NCI-H2196 treated with DMSO at 0.1 percent for 48 hours (cell line): ENCODE data around the gene PPM1N.
"Not testable (repeated sequence)": the region's sequence is repeated elsewhere in the genome, so short reads cannot be mapped to it uniquely, and the experiment has no call there.

Experiments used
- DNase-seq: peaks from one replicate; lab custom pipeline; 2025; ENCODE audit not compliant: unreplicated experiment; lab: John Stamatoyannopoulos, UW

PPM1N gene

DNA sequence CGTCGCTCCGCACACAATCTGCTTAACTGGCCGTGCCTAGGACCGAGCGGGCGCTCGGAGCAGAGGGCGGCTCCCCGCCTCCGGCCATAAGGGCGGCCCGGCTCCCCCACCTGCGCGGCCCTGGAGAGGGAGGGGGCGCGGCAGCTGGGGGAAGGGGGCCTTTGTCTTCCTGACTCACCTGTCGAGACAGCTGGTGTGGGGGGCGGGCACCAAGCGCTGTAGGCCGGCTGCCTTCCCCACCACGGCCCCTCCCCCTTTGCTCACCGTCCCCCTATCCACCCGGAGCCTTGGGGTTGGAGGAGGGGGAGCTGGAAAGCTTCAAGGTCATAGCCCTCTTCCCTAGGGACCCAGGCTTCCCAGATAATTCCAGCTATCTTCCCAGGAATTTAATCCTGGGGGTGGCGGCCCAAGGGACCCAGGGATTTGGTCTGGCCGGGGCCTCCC is 10.2 kb downstream of the PPM1N start:
- DNase-seq: no peak

- DNase-seq: peak; percentile 66
These were observed 10.8 kb downstream of the PPM1N start for GRCh38 chr19:45508861-45509691.

DNA sequence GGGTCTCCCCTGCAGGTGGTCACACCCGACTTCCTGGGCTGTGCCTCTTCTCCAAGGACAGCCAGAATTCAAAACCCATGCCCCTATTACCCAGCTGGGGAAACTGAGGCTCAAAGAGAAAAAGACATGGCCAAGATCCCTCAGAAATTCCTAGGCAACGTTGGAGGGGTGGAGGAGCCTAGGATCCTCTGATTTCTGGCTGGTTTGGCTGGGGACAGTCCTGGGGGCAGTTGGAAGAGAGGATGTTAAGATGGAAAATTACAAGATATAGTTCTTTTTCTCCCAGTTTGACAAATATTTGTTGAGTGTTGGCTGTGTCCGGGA is 11.4 kb downstream of the PPM1N start:
- no peak for DNase-seq

GRCh38 chr19:45510352-45510751 is 12.1 kb downstream of the PPM1N start:
- not testable (repeated sequence) for DNase-seq

DNA sequence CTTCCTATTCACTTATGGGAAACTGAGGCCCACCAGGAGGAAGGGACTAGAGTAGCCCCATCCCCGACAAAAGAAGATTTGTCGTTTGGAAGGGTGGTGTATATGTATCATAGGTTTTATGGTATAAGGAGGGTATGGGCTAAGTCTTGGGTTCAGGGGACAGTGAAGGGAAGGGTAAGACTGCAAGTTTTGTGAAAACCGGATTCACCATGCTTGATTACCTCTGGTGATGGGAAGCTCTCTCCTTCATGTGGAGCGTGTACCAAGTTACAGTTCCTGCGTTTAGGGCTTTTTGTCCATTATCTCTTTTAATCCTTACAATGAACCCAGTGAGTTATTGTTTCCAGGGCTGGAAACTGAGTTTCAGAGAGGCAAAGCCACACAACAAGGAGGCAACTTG is 12.8 kb downstream of the PPM1N start:
- DNase-seq: no peak

DNA sequence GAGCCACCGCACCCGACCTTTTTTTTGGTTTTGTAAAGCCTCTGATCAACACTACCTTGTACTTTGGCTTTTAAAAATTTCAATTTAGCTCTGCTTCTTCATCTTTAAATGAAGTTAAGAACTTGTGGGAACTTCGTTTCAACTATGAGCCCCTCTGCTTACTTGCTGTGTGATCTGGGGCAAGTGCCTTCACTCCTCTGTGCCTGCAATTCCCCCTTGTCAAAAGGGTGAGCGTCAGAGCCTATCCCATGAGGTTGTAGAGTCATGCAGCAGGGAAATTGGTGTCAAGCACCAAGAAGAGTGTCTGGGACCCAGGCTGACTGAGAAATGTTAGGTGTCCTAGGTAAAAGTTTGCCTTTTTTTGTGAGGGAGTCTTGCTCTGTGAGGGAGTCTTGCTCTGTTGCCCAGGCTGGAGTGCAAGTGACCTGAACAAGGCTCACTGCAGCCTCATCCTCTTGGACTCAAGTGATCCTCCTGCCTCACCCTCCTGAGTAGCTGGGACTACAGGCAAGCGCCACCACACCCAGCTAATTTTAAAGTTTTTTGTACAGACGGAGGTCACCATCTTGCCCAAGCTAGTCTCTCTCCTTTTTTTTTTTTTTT is 14.7 kb downstream of the PPM1N start:
- DNase-seq: no peak

GRCh38 chr19:45514376-45515051 is 16.3 kb downstream of the PPM1N start:
- DNase-seq: no peak

DNA sequence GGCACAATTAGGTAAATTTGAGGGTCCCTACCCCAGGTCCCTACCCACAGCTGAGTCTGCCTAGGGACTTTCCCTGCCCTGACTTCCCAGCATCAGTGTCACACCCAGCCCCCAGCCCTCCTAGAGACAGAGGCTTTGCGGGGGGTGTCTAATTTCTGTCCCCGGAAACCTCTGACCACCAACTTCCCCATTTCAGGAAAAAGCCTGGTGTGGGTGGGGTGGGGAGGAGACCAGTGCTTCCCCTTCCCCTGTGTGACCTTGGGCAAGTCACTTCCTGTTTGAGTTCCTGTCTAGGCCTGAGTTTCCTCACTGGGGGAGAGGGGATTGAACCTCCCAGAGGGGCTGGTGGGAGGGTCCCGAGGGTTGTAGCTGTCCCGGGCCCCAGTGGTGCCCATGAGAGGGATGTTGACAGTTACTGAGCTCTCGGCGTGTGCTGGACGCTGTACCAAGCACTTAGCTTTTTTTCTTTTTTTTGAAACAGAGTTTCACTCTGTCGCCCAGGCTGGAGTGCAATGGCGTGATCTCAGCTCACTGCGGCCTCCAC is 16.9 kb downstream of the PPM1N start:
- no peak for DNase-seq

DNA sequence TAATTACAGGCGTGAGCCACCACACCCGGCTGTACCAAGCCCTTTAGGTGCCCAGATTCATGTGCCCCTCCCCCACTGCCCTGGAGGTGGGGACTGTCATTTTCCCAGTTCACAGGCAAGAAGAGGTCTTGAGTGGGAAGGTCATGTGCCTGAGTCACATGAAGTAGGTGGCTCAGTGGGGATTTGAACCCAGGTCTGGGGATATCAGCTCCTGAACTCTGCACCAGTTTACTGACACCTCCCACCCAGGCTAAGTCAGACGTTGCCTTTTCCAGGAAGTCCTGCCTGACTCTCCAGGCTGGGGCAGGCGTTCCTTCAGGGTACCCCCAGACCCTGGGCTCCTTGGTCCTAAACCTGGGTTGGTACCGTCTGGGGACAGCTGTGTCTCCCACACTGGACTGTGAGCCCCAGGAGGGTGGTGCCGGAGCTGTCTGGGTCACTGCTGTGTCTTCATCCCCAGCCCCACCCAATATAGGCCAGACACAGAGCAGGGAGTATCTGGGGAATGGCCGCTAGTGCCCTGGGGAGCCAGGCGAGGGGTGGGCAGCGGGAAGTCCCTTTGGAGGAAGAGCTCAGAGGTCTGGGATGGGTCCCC is 17.7 kb downstream of the PPM1N start:
- DNase-seq: no peak

DNA sequence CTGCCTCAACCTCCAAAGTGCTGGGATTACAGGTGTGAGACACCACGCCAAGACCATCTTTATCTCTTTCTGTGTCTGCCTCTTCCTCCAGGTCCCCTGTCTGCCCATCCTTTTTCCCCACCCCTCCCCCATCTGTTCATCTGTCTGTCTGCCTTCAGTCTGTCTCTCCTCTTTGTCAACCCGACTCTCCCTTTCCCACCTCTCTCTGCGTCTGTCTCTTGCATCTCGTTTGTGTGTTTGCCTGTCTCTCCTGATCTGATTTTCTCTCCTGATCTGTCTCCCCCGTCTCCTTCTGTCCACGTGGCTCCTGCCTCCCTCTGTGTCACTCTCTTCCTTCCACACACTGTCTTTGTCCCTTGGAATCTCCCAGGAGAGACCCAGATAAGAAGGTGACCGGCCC is 19.0 kb downstream of the PPM1N start:
- DNase-seq: no peak

DNA sequence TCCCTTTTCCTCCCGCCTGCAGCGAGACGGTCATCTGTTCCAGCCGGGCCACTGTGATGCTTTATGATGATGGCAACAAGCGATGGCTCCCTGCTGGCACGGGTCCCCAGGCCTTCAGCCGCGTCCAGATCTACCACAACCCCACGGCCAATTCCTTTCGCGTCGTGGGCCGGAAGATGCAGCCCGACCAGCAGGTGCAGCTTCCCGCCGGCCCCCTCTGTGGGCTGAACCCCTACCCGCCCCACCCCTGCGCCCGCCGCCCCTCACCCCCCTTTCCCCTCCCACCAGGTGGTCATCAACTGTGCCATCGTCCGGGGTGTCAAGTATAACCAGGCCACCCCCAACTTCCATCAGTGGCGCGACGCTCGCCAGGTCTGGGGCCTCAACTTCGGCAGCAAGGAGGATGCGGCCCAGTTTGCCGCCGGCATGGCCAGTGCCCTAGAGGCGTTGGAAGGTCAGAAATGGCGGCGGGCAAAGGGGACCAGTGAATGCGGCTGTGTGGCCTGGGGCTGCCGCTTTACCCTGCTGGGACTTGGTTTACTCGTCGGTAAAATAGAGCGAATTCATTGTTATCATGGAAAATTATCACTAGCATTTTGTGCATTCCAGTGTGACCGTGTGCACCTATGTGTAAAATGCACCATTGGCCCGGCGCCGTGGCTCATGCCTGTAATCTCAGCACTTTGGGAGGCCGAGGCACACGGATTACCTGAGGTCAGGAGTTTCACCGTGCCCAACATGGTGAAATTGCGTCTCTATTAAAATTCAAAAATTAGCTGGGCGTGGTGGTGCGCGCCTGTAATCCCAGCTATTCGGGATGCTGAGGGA is 19.6 kb downstream of the PPM1N start:
- DNase-seq: no peak

DNA sequence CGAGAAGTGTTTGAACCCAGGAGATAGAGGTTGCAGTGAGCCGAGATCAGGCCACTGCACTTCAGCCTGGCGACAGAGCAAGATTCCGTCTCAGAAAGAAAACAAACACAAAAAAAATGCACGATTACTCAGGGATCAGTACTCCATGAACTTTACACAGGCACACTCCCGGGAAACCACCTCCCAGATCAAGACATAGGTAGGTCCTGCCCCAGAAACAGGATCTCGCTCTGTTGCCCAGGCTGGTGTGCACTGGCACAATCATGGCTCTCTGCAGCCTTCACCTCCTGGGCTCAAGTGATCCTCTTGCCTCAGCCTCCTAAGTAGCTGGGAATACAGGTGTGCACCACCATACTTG is 20.2 kb downstream of the PPM1N start:
- DNase-seq: no peak

GRCh38 chr19:45522010-45522941 is 24.0 kb downstream of the PPM1N start:
- DNase-seq: no peak

DNA sequence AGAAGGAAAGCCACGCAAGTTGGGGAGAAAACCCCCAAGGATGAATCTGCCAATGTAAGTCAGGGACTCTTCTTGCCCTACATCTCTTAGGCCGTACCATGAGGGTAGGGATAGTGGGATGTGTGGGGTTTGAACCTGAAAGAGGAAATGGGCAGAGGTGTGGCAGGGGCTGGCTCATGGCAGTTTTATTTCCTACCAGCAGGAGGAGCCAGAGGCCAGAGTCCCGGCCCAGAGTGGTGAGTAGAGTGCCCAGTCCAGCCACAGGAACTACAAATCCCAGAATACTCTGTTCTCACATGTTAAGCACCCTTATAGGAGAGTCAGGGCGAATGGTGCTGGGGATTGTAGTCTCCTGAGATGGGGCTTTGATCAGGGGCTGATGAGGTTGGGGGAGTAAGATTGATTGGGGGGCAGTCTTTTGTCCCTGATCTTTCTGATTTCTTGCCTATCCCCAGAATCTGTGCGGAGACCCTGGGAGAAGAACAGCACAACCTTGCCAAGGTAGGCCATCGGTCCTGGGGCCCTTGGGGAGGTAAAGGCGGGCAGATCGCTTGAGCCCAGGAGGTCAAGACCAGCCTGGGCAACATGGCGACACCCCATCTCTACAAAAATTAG is 25.5 kb downstream of the PPM1N start:
- peak; percentile 83 for DNase-seq

- no peak for DNase-seq
These were observed 26.4 kb downstream of the PPM1N start for GRCh38 chr19:45524575-45525129.

GRCh38 chr19:45526143-45526542 is 27.9 kb downstream of the PPM1N start:
- DNase-seq: peak; percentile 61

GRCh38 chr19:45526971-45527370 is 28.7 kb downstream of the PPM1N start:
- no peak for DNase-seq

GRCh38 chr19:45527731-45528130 is 29.5 kb downstream of the PPM1N start:
- no peak for DNase-seq
